Measurements from ENCODE around the gene HSPA4.
"Not testable (repeated sequence)": the region's sequence is repeated elsewhere in the genome, so short reads cannot be mapped to it uniquely, and the experiment has no call there.

Gene HSPA4

DNA sequence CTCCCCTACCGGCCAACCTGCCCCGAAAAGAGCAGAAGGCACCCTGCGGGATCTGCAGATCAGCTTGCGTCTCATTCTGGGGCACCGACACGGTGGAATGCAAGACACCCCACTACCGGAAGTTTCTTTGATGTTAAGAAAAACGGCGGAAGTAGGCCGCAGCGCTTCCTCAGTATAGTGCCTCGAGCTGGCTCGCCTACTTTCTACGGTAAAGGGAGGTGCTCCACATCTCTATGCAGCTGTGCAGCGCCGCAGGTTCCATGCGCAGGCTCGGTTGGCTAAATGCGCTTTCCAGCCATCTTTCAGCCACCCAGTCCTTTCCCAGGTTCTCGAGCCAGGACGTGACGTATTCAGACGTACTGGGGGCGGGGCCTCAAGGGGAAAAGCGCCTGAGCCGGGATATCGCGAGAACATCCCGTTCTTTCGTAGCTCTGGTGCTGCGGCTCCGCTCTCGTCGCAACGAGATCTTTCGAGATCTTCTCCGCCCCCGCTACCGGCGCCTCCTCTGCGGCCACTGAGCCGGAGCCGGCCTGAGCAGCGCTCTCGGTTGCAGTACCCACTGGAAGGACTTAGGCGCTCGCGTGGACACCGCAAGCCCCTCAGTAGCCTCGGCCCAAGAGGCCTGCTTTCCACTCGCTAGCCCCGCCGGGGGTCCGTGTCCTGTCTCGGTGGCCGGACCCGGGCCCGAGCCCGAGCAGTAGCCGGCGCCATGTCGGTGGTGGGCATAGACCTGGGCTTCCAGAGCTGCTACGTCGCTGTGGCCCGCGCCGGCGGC, at the start of gene HSPA4:
HSPA4 (plus strand) TSS at position 472 of the 775 bp plus-strand sequence; CDS start at position 710, 238 bp downstream.
- FAIRE-seq: peak; percentile 42
- peak; percentile 100 for DNase-seq (ENCODE audit: low spot score)

DNA sequence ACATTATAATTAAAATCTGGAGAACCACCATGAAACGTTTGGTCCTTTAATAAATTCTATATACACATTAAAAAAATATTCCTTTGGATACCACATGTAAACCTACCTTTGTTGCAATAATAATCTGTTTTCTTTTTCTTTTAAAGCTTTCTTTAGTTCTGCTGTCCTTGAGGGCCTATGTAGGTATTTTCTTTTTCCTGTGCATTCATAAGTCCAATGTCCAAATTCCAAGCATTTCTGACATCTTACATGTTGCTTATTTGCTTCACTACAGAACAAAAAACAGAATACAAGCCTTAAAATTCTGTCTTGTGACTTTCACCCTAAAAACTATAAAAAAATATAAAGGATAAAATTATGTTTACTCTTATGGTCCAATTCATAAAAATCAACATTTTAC, 45.2 kb upstream of the HSPA4 start:
- DNase-seq (ENCODE audit: low spot score) (no peak), FAIRE-seq (no peak)

- not testable (repeated sequence) for FAIRE-seq; DNase-seq (ENCODE audit: low spot score)
Measured at GRCh38 chr5:133008455-133008854, 43.4 kb upstream of the HSPA4 start.

DNA sequence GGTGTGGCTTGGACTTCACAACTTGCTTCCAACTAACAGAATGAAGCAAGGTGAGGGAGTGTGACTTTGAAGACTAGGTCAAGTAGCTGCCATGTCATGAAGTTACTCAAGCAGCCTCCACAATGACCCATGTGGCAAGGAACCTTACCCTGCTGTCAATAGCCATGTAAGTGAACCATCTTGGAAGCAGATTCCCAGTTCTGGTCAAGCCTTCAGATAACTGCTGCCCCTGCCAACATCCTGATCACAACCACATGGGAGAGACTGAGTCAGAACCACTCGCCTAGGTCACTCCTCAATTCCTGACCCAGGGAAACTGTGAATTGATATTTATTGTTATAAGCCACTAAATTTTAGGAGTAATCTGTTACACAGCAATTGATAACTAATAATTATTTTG, 36.3 kb upstream of the HSPA4 start:
- FAIRE-seq: no peak
- DNase-seq (ENCODE audit: low spot score): no peak

GRCh38 chr5:133017964-133018363, 33.8 kb upstream of the HSPA4 start:
- no peak for FAIRE-seq

DNA sequence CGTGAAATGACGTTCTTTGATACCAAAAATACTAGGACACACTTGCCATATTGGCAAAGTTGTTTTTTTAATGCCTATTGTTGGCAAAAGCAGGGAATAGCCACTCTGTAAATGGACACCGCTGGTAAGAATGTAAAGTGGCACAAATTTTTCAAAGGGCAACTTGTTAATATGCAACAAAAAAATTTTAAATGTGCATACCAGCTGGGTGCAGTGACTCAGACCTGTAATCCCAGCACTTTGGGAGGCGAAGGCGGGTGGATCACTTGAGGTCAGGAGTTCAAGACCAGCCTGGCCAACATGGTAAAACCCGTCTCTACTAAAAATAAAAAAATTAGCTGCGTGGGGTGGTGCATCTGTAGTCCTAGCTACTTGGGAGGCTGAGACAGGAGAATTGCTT, 32.3 kb upstream of the HSPA4 start:
- not testable (repeated sequence) for FAIRE-seq

More at GRCh38 chr5:133017964-133018363, 33.8 kb upstream of the HSPA4 start:
- no peak for DNase-seq (ENCODE audit: low spot score)

DNA sequence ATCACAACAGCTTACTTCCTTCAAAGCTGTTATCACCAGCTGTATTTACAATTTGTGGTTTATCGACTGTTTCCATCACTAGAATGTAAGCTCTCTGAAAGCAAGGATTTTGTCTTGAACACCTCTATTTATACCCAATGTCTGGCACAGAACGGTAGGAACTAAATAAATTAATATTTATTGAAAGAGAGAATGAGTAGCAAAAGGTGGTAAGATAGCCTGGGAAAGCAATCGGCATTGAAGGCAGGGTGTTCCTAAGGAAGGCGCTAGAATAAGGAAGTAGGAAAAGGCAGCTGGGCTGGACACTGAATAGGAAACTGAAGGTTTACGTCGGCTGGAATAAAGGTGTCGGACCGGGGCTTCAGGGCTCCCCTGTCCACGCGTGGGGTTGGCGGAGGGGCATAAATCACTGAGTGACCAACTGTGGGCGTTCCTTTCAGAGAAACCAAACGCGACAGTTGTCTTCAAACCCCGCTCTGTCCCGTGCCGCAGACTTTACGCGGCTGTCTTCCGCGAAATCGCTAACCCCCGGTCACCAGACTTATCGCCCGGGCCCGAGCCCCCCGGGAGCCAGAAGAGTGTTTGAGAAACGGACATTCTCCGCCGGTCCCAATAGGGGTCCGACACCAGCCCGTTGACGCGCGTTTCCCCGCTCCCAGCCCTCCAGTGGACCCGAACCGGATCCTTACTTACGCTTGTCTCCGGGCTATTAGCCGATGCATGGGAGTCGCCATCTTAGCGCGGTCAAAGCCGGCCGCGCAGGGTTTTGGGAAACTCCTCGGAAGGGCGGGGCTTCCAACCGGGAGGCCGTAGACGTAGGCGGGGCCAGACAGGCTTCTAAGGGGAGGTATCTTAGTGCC, 25.8 kb upstream of the HSPA4 start, which contains the start of gene ZCCHC10:
ZCCHC10 (minus strand) TSS at position 746 of the 860 bp plus-strand sequence; CDS start at position 734, 12 bp downstream.
- FAIRE-seq: peak; percentile 17
- DNase-seq (ENCODE audit: low spot score): peak; percentile 99

More for the DNA sequence above, 32.3 kb upstream of the HSPA4 start:
- not testable (repeated sequence) for DNase-seq (ENCODE audit: low spot score)

DNA sequence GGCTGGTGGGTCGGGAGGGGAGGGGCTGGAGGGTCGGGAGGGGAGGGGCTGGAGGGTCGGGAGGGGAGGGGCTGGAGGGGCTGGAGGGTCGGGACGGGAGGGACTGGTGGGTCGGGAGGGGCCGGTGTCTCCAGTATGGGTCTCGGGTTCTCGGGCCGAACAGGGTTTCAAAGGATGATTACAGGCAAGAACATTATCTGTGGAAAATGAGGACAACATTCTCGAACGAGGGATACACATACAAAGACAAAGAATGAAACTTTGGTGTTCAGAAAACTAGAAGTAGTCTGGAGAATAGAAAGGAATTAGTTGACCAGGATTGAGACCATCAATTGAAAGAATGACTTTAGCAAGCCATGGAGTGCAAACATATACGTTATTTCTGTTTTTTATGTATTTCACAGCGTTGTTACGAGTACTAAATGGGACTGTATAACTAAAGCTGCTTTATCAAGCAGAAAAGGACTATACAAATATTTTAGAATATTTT, 25.1 kb upstream of the HSPA4 start:
- no peak for DNase-seq (ENCODE audit: low spot score)
- no peak for FAIRE-seq

GRCh38 chr5:133029416-133029815, 22.4 kb upstream of the HSPA4 start:
- DNase-seq (ENCODE audit: low spot score) (no peak), FAIRE-seq (no peak)

GRCh38 chr5:133030343-133031005, 21.3 kb upstream of the HSPA4 start:
- no peak for FAIRE-seq
- no peak for DNase-seq (ENCODE audit: low spot score)

- DNase-seq (ENCODE audit: low spot score) (no peak), FAIRE-seq (no peak)
Measured at GRCh38 chr5:133032852-133033742, 18.7 kb upstream of the HSPA4 start.

- FAIRE-seq (no peak), DNase-seq (ENCODE audit: low spot score) (no peak)
Measured at GRCh38 chr5:133034064-133034463, 17.7 kb upstream of the HSPA4 start.

DNA sequence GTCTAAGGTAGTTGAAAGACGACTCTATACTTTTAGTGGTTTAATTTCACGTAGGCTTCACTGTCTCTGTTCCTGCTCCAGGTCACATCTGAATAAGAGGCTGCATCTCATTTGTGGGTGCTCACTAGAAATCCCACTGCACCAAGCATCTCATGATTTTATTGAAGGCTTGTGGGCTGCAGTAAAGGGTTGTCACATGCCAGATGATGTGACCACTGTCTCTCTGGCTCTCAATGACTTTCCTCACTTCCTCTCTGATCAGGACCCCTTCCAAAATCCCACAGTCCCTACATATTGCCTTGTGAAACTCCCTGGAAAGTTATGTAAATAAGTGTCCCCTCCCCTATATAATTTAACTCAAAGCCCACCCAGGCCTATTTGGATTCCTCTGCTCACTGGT, 16.6 kb upstream of the HSPA4 start:
- DNase-seq (ENCODE audit: low spot score): no peak
- no peak for FAIRE-seq

DNA sequence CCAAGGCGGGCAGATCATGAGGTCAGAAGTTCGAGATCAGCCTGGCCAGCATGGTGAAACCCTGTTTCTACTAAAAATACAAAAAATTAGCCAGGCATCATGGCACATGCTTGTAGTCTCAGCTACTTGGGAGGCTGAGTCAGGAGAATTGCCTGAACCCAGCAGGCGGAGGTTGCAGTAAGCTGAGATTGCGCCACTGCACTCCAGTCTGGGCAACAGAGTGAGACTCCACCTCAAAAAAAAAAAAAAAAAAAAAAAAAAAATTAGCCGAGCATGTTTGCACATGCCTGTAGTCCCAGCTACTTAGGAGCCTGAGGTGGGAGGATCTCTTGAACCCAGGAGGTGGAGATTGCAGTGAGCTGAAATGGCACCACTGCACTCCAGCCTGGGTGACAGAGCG, 15.1 kb upstream of the HSPA4 start:
- not testable (repeated sequence) for FAIRE-seq; DNase-seq (ENCODE audit: low spot score)

- DNase-seq (ENCODE audit: low spot score): no peak
- no peak for FAIRE-seq
Measured at GRCh38 chr5:133041157-133041784, 10.5 kb upstream of the HSPA4 start.

DNA sequence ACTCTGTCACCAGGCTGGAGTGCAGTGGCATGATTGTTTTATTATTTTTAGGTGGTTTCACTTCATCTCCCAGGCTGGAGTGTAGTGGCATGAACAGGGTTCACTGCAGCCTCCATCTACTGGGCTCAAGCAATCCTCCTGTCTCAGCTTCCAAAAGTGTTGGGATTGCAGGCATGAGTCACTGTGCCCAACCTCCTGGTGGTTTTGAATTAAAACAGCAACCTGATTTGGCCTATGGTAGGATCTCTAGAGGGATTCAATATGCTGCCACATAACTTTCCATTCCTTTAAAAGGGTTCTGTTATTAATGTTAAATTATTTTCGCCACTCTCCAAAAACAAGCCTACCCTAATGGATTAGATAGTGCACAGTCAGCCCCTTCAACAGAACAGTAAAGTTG, 9.9 kb upstream of the HSPA4 start:
- DNase-seq (ENCODE audit: low spot score) (peak; percentile 36), FAIRE-seq (no peak)

DNA sequence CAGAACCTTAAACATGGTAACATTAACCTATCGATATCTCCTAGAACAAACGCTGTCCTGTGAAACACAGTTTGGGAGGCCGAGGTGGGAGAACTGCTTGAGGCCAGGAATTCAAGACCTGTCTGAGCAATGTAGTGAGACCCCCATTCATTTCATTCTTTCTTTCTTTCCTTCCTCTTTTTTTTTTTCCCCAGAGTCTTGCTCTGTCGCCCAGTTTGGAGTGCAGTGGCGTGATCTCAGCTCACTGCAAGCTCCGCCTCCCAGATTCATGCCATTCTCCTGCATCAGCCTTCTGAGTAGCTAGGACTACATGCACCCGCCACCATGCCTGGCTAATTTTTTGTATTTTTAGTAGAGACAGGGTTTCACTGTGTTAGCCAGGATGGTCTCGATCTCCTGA, 5.3 kb upstream of the HSPA4 start:
- FAIRE-seq; DNase-seq (ENCODE audit: low spot score): not testable (repeated sequence)

DNA sequence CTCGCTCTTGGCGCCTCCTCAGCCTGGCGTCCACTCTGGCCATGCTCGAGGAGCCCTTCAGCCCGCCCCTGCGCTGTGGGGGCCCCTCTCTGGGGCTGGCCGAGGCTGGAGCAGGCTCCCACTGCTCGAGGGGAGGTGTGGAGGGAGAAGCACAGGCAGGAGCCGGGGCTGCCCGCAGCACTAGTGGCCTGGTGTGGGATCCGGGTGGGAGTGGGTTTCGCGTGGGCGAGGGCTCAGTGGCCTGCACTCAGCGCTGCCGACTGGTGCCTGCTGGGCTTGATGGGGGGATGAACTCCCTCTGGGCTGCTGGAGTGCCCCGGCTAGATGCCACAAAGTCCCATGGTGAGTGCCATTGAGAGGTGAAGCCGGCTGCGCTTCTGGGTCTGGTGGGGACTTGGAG, 4.4 kb upstream of the HSPA4 start:
- no peak for FAIRE-seq
- DNase-seq (ENCODE audit: low spot score): no peak

- DNase-seq (ENCODE audit: low spot score) (no peak), FAIRE-seq (no peak)
Measured at GRCh38 chr5:133048993-133049725, 2.7 kb upstream of the HSPA4 start.

Data from urothelium cell line (cell line).